D721Med (cell line): ENCODE data around the gene MARCHF3.

Experiments
- DNase-seq: peaks from one replicate; pipeline ENCODE4 v3.0.0; 2011; ENCODE audit warnings: low spot score; ENCODE audit not compliant: insufficient read length
- FAIRE-seq: peaks from 2 replicates; lab custom pipeline; 2011; peaks lifted over from hg19 to GRCh38; lab: Jason Lieb, UNC
- TF ChIP-seq, protein P1 (sequence below): IDR thresholded peaks from 2 replicates; pipeline ENCODE4 v1.5.1; 2012; ENCODE audit warnings: mild to moderate bottlenecking, control low read depth; ENCODE audit not compliant: insufficient read depth; ENCODE audit errors: missing control alignments

MARCHF3 gene

GRCh38 chr5:126965487-126965886 is 64.9 kb downstream of the MARCHF3 start:
- DNase-seq = no peak
- no peak for FAIRE-seq

DNA sequence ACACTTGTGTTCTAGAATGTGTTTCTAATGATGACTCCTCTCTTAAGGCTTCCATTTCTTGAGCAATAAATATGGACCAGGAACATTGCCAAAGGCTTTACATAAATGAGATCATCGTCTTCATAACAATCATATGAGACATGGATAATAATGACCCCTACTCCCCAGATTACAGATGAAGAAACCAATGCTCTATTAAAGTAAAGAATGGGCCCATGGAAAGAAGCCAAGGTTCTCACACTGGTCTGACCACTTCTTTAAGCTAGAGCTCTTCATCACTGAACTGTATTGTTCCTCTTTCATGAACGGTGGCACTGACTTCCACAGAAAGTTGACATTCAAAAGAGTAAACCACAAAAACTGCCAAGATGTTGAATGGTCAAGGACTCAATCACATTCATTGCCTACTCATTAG is 65.3 kb downstream of the MARCHF3 start:
- FAIRE-seq (no peak), DNase-seq (no peak)
- TF ChIP-seq, protein P1, sequence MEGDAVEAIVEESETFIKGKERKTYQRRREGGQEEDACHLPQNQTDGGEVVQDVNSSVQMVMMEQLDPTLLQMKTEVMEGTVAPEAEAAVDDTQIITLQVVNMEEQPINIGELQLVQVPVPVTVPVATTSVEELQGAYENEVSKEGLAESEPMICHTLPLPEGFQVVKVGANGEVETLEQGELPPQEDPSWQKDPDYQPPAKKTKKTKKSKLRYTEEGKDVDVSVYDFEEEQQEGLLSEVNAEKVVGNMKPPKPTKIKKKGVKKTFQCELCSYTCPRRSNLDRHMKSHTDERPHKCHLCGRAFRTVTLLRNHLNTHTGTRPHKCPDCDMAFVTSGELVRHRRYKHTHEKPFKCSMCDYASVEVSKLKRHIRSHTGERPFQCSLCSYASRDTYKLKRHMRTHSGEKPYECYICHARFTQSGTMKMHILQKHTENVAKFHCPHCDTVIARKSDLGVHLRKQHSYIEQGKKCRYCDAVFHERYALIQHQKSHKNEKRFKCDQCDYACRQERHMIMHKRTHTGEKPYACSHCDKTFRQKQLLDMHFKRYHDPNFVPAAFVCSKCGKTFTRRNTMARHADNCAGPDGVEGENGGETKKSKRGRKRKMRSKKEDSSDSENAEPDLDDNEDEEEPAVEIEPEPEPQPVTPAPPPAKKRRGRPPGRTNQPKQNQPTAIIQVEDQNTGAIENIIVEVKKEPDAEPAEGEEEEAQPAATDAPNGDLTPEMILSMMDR = no peak

More at GRCh38 chr5:126965487-126965886, 64.9 kb downstream of the MARCHF3 start:
- TF ChIP-seq, protein P1 = no peak

DNA sequence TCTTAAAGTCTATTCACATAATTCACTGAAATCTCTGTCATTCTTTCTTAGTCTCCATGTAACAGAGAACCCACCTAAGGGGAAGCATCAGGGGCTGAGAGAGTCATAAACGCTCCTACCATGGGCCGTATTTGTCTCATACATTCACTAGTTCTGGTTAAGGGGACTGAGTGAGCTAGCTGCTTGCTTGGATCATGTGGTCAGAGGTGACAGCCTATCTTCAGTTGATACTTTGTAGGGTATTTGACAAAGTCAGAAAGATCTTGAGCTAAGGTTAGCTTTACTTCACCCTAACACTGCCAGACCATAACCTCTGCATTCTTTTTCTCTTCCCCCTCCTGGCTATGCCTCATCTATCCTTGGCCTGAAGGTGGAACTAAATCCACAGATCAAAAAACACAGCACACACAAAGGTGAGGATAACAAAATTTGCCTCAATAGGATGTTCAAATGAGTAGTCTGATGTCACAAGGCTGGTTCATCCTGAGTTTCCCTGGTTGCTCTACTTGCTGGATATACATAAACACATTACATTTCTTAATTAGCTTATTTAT is 66.5 kb downstream of the MARCHF3 start:
- FAIRE-seq = no peak
- TF ChIP-seq, protein P1 = no peak
- no peak for DNase-seq

DNA sequence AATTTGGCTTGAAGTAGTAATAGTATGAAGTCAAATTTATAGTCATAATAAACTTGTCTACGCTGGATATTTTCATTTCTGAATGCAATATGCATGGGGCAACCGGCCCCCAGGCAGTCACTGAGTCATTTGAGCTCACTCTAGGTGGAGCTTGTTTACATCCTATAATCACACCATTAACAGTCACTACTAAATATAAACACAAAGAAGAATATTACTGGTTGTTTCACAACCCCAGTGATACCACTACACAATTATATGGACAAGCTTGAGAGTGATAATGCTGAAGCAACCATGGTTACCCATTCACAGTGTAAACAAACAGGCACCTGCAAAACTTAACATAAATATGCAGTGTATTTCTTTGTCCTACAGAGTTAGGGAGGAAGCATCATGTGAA is 68.7 kb downstream of the MARCHF3 start:
- TF ChIP-seq, protein P1 = no peak
- DNase-seq = no peak
- no peak for FAIRE-seq

DNA sequence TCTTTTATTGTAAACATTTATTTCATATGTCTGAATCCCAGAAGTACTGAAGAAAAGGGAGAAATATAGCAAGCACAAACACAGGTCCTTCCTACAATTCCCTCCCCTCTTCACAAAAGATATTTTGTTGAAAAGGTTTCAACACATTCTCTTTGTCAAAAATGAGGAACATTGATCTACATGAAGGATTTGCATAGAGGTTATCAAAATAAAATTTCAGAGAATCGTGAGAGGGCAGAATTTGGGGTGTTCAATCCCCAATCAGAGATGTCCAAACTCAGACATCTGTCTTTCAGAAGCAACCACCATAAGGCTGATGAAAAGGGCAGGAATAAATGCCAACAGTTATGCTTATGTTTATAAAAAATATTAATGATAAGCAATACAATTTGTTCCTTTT is 69.2 kb downstream of the MARCHF3 start:
- DNase-seq (no peak), FAIRE-seq (no peak)
- TF ChIP-seq, protein P1 = no peak

DNA sequence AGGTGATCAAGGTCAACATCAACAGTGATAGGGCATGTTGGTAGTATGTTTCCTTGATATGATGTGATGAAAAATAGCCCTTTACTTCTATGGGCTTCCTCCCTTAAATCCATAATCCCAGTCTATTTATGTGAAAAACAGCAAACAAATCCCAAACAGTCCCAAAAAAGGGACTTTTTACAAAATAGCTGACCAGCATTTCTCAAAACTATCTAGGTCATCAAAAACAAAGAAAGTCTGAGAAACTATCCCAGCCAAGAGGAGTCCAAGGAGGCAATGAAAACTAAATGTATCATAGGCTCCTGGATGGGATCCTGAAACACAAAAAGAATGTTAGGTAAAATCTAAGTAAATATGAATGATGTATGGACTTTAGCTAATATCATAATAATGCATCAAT is 71.2 kb downstream of the MARCHF3 start:
- TF ChIP-seq, protein P1 = no peak
- DNase-seq = no peak
- no peak for FAIRE-seq

- DNase-seq (no peak), FAIRE-seq (no peak)
- TF ChIP-seq, protein P1 = no peak
Observed at GRCh38 chr5:126956991-126957390, 73.4 kb downstream of the MARCHF3 start.
